ENCODE measurements around the gene NRDE2.

- no peak for TF ChIP-seq CTCF (IDR thresholded peaks at IDR 0.05)
- TF ChIP-seq EP300 (IDR thresholded peaks at IDR 0.05; ENCODE audit: low read depth): no peak
- no peak for TF ChIP-seq POLR2AphosphoS5 (IDR thresholded peaks at IDR 0.05)
- TF ChIP-seq POLR2A (IDR thresholded peaks at IDR 0.05): no peak
Measured at GRCh38 chr14:90336401-90336800, 4.7 kb upstream of the NRDE2 start.

Measured in transverse colon (tissue), 4 donors.